ENCODE measurements around the gene NFIX.

NFIX gene

DNA sequence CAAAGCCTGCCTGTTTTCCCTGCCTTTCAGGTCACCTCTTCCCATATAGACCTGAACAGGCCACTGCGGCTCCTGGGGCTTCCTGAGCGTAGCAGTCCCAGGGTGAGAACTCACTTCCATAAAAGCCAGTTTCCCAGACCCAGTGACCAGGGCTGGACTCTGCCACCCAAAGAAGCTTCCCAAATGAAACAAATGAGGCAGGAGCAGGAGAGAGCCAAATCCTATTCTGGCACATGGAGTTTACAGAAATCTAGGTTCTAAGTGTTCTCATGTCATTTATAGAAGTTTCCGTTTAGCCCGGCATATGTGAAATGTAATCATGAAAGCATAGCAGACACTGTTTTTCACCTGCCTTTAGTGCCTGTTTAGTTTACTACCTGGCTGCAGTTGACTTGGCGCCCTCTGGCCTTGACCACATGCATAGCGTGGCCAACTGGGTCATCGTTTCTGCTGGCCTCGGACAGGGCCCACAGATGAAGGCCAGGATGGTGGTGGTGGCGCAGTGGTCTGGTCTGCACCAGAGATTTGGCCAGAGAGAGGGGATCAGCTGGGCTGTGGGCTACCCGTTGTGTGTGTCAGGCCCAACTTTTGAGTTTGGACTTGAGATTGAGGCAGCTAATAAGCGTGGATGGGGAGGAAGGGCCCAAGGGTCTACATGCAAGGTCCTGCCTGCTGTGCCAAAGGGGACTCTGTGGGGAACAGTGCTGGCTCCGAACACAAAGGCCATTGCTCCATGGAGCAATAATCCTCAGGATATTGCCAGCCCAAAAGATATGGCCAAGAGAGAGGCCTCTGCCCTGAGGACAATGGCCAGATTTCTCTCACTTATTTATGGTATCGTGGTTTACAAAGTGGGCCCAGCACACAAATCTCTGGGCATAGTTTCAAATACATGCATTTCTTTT, 43.3 kb downstream of the NFIX start:
- DNase-seq (ENCODE audit: low read depth) = no peak

DNA sequence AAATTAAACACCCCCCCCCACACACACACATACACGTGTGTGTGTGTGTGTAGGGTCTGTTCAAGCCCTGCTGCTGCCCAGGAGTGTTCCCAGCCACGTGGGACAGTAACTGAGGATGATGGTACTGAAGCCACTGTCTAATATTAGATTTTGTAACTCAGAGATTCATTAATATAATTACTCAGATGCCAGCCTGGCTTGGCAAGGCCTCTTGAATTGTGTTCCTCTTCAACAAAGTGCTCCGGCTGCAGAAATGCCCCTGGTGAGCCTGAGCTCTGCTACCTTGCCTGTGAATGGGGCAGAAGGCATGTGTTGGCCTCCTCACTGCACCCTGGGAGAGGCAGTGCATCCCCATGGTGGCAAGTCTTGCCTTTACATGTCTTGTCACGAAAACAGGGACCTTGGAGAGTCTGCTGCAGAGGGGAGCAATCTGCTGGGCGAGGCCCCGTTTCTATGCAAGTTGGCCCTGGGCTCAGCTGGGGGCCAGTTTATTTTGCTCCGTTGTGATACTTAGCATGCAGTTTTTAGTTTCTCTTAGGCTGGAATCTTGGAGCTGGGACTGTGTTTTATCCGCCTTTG, 44.0 kb downstream of the NFIX start:
- DNase-seq (ENCODE audit: low read depth) = no peak

DNA sequence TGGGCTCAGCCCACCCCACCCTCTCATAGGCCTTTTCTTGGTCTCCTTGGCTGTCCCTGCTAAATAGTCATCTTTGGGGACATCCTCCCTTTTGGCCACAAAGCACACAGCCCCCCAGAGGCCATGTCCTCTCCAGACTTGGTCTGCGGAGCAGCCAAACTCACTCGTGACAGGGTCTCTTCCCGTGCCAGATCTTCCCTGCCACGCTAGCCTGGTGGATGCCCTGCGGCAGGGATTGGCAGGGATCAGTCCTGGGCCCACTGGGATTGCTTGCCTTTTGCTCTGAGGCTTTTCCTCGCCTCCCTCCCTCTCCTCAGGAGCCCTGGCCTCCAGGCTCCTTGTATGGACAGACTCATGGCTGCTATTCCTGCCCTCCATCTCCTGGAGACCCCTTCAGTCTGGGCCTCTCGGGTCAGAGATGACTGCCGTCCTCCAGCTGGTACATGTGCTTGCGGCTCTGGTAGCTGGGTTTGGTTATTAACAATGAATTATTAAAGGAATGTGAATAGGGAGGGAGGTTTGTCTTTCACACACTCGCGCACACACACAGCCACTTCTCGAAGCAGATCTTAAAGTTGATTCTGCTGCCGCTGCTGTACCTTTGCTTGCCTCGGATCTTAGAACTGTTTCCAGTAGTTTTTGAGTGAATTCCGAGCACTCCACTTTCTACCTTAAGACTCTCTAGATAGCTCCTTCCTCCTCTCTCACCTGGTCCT, 45.1 kb downstream of the NFIX start:
- DNase-seq (ENCODE audit: low read depth) = no peak

DNA sequence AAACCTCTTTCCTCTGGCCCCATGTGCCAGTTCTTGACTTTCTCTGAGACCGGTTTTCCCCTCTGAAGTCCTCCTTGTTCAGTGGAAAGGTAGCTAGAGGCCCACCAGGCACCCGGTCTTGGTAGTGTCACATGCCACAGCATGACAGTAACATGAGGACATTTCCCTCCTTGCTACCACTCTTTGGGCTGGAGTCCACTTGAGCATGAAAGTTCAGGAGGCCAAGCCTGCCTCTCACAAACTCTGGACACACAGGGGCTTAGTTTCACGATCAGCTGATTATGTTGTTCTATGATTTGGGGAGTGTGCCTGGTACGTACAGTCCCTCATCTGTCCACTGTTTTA, 45.6 kb downstream of the NFIX start:
- no peak for DNase-seq (ENCODE audit: low read depth)

DNA sequence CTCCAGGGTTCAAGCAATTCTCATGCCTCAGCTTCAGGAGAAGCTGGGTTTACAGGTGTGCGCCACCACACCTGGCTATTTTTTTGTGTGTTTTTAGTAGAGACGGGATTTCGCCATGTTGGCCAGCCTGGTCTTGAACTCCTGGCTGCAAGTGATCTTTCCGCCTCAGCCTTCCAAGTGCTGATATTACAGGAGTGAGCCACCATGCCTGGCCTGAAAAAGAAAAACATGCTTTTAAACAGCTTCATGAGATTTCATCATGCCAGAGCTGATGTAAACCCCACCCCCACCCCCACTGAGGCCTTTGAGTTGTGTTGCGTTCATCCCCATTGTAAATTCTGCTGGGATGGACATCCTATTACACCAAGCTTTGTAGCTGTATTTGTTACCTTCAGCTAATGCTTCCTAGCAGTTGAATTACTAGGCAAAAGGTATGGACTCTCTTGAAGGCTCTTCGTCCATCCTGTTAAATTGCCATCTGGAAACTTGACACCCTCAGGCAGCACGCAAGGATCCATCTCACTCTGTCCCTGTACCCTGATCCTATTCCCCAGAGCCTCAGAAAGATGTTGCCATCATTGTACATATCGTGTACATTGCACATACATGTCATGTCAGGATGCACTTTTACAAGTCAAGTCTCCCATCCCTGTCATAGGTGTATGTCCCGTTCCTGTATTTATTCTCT, 47.3 kb downstream of the NFIX start:
- DNase-seq (ENCODE audit: low read depth) = no peak

DNA sequence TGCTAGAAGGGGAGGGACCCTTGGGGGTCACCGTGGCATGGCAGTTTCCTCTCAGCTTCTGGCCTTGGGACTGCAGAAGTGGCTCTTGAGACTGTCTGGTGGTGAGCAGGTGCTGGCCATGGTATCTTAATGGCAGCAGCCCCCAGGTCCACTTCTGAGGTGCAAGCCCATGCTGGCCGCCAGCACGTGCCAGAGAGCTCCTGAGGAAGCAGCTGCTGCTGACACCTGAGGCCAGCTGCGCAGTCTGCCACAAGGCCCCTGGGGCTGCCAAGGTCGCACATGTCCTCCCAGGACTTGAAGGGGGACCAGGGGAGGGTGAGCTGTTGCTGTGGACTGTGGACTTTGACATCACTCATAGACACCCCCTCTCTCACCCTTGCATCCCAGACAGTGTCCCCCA, 48.0 kb downstream of the NFIX start:
- DNase-seq (ENCODE audit: low read depth) = no peak

DNA sequence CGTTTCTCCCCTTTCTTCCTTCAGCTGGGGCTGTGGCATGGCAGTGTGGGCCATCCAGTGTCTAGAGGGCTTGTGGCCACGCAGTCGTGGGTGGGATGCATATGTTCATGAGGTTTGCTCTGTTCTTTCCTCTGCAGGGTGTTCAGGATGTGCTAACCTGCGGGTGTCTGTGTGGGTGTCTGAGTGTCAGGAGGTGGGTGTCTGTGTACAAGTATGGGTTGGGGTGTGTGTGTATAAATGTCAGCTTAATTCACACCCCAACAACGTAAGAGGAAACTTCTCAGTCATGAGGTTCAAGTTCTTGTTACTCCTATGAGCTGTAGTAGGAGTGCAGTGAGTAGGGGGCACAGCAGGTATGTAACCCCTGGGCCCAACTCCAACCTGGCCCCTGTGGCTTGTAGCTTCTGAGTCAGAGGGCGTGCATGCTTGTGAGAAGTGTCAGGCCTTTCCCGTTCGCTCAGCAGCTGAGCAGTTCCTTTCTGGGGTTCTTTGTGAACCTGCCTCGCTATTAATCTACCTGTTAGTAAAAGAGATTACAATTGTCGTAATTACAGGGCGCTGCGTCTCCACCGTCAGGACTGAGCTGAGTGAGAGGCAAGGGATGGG, 49.1 kb downstream of the NFIX start:
- no peak for DNase-seq (ENCODE audit: low read depth)

DNA sequence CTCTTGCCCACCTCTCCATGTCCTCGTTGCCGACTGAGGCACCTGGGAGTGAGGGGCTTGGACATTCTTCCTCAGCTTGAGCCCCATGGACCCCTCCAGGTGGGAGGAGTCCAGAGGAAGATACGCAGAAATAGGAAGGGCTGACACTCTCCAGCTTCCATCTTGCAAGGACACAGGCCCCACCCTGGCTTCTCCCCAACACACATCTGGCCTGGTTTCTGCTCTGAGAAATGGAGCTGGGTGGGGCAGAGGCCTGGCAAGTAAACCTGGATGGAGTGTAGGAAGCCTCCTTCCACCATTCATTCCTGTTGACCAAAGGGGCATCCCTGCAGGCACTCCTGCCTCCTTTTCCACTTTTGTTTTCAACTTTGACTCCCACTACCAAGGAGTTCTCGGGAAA, 50.5 kb downstream of the NFIX start:
- no peak for DNase-seq (ENCODE audit: low read depth)

DNA sequence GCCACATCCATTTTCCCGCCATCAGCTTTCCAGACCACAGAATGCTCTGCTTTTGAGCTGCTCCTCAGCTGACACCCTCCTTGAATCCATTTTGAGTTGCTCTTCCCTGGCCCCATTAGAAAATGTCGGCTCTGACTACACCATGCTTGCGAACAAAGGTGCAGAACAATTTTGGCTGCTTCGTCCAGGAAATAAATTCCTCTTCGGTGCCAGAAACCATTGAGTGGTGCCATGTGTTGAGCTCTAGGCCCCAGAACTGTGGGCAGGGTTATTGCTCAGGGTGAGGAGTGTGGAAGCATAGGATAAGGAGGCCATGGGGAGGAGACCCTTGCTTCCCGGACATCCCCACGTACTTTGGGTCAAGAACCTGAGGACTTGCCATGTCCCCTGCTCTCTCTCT, 52.1 kb downstream of the NFIX start:
- DNase-seq (ENCODE audit: low read depth) = no peak

DNA sequence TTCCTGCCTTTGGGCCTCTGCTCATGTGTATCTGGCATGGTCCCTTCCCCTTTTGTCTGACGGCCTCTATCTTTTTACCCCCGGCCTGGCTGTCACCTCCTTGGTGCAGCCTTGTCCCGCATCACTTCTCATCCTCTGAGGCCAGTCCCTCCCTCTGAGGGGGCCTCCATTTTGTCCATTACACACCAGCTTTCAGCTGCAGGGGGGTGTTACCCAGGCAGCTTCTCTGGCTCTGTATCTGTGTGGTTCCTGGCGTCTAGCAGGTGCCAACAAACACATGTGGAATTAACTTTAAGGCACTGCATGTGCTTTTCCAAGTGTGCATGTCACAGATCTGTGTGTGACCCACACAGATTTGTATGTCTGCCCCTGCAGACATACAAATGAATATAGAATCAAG, 55.0 kb downstream of the NFIX start:
- DNase-seq (ENCODE audit: low read depth) = no peak

DNA sequence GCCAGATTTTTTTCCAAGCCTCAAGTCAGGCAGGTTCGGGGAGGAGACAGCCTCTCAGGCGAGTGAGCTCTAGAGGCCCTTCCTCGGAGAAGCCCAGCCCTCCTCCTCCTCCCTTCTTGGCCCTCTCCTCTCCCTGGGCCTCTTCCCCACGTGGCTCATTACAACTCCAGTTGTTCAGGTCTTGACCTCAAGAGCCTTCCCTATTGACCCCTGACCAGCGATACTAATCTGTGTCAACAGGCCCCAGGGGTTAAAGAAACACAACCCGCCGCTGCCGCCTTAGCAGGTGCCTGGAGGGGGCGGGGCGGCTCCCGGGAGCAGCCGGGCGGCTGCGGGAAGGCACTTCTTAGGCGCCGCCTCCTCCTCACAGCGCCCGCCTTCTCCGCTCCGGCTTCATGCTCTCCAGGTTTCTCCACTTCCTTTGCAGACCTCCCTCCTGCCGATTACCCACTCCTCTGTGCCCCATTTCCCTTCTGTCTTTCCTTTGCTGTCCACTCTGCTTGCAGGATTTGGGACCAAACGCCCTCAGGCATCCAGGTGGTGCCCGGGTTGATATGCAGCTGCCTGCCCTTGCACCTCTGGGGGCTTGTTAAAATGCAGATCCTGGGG, 56.4 kb downstream of the NFIX start:
- DNase-seq (ENCODE audit: low read depth) = no peak

DNA sequence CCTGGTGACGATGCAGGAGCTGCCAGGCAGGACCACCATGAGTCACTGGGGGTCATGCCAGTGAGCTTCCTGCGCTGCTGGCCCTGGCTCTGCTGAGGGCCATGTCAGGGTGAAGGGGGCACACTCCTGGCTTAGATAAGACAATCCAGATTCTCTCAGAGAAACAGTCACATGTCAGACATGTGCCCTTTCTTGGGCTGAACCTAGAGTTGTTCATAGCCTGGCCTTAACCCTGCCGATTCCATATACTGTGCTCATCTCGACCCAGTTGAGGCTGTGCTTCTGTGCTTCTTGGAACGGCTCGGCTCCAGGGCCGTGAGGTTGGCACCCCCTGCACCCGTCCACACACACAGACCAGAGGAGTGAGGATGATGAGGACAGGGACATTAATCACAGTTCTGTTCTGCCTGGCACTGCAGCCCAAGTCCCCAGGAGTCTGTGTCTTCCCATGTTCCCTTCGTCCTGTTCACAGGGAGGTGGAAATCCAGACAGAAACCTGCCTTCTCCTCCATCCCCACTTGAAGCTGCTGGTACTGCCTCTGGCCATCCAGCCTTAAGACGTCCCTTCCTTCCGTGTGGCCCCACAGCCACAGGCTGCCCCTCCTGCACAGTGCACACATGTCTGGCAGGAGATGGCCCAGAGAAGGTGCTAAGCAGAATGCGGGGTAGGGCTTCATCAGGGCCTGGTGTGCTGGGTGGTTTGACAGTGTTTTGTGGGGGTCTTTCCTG, 57.3 kb downstream of the NFIX start:
- no peak for DNase-seq (ENCODE audit: low read depth)

DNA sequence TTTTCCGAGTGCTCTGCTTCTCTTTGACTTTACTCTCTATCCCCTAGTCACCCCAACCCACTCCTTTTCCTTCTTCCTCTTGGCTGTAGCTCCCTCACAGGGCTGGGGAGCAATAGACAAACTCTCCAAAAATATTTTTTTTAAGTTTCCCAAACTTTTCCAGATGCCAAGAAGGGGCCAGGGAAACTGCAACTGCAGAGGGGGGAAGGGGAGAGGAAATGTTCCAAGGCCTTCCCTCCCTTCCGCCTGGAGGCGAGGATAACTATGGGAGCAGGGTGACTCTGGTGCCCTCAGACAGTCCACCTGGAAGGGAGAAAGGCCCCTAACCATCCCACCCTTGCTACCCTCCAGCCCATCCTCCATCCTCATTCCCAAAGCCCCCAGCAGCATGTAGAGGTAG, 58.0 kb downstream of the NFIX start:
- no peak for DNase-seq (ENCODE audit: low read depth)

DNA sequence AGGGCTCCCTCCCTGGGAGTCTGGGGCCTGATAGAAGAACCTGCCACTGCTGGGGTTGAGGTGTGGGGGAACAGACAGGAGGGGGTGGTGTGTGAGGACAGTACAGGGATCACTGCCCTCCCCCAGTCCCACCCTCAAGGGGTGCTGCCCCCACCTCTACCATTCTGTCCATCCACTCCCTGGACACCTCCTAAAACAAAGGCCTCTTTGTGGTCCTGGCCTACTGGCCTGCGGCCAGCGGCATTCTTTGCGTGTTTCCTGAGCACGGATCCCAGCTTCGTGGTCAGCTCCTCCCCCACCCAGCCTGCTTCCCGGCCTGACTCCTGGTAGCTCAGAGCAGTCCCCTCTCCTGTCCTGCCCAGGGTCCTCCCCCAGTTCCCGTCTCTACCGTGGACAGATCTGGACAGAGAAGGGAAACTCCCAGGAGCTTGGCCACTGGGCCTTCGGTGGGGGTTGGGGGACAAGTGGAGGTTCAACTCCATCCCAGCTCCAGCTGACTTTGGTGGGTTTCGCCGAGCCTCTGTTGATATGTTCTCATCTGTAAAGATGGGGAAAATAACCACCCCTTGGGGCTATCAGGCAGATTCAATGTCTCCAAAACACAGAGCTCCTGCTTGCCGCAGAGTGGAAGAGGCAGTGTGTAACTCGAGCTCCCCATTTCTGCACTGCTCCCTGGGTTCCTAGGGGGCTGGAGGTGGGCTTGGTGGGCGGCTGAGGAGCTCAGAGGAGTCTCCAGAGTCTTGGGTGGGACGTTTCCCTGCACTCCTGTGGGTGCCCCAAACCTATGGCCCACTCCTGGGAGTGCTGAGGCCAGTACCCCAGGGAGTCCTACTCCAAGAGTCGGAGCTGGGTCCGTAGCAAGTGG, 58.7 kb downstream of the NFIX start:
- DNase-seq (ENCODE audit: low read depth) = no peak

DNA sequence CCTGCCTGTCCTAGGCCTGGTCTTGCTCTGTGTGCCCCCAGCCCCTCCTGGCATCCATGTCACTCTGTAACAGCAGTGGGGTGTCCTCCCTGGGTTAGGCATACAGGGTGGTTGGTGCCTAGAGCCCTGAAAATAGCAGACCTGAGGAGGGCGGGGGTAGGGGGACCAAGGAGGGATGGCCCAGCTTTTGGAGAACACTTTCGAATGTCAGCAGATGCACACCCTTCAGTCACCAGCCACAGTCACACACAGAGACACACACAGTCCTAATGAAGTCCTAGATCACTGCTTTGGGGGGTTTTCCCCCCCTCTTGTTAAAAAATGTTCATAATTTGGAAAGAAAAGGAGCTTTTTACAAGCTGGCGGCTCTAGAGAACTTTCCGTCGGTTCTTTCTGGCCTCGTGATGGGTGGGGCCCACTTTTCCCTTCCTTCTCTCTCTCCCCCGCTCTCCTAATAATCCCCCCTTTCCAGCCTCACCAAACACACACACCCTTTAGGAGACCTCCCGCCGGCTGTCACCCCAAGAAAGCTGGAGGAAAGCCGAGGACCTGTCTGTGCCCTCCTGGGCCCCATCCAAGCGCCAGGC, 59.4 kb downstream of the NFIX start:
- no peak for DNase-seq (ENCODE audit: low read depth)

DNA sequence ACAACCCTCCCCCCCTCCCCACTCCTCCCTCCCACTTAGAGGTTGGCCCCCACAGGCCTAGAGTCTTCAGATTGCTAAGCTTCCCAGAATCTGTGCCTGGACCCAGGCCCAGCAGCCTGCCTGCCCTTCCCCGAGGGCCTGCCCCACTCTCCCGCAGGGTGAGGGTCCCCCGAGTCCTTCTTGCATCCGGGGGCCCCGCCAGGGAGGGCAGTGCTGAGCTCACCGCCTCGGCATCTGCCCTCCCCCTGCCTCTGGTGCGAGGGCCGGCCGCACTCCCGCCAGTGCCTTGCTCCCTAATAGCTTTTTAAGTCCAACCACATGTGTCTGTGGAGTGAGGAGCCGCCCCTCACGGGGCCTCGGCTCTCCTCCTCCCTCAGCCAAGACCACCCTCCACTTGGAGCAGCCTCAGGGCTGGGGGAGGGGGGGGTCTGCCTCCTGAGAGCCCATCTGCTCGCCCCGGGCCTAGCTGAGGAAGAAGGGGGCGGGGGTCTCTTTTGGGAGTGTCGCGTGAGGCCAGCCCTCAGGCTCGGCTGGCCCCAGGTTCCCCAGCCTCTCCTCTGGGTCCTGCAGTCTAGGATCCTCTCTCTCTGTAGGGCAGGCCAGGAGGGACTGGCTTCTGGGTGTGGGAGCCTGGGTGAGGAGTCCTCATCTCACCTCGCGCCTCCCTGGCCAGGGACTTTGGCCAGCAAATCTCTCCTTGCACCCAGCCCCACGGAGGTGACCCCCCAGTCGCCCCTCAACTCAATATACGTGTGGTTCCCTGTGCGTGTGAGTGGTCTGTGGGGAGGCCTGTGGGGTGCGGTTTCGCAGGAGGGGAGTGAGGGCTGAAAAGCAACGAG, 60.2 kb downstream of the NFIX start:
- no peak for DNase-seq (ENCODE audit: low read depth)

DNA sequence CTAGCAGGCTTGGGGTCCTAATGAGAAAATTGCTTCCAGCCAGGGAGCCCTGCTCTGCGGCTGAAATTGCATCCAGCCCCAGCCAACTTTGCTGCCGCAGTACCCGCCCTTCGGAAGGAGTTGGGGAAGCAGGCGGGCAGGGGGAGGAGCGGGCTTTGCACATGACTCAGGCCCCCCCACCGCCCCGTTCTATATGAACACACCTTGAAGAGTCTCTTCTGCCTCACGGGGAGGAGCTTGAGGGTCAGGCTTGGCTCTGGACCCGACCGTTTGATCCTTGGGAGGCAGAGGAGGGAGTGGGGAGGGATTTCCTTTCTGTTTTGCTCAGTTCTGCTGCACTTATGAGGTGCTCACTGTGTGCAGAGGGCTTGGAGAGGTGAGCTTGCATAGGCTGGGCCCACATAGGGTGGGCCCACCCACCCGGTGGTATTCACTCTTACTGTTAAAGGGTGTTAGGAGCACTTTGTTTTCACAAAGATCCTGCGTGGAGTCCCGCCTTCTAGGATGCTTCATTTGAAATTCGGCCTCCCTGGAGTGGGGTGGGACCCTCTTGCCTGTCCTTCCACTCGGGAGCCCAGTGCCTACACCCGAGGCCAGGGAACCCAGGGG, 60.9 kb downstream of the NFIX start:
- no peak for DNase-seq (ENCODE audit: low read depth)

DNA sequence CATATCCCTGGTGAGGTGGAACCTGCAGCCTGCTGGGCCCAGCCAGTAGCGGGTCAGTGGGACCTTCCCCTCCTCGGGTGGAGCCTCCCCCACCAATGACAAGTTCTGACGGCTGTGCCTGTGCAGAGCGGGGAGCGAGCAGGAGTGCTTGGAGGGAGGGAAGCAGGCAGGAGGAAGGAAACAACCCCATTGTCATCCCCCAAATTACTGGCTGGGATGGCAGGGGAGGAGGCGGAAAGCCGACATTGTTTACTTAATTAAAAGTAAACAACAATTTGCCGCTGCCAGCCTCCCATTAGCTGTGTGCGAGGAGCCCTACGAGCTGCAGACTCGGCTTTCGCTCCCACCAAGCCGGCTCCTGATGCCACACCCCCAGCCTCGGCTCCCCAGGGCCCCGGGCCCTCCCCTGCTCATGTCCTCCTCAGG, 61.9 kb downstream of the NFIX start:
- no peak for DNase-seq (ENCODE audit: low read depth)

Data from activated T-helper 9 cell treated with anti-CD3 and anti-CD28 coated beads, Interleukin-2, amount 50 U/mL, for 16 hours (primary cell).